CD4-positive, alpha-beta T cell treated with Interleukin-15 for 1 hour (primary cell): ENCODE results near the gene MTUS2.

Experiments
- DNase-seq: peaks from one replicate; pipeline ENCODE4 v3.0.0-alpha.2; 2020

Gene MTUS2

GRCh38 chr13:29464105-29464679 lies 644.1 kb downstream of the MTUS2 start:
- DNase-seq = no peak

- no peak for DNase-seq
Observed at GRCh38 chr13:29465741-29466293, 645.7 kb downstream of the MTUS2 start.

GRCh38 chr13:29471551-29471950 lies 651.4 kb downstream of the MTUS2 start:
- peak; percentile 31 for DNase-seq

- DNase-seq = no peak
Observed at GRCh38 chr13:29472332-29472961, 652.3 kb downstream of the MTUS2 start.

- no peak for DNase-seq
Observed at GRCh38 chr13:29473166-29473565, 653.0 kb downstream of the MTUS2 start.

DNA sequence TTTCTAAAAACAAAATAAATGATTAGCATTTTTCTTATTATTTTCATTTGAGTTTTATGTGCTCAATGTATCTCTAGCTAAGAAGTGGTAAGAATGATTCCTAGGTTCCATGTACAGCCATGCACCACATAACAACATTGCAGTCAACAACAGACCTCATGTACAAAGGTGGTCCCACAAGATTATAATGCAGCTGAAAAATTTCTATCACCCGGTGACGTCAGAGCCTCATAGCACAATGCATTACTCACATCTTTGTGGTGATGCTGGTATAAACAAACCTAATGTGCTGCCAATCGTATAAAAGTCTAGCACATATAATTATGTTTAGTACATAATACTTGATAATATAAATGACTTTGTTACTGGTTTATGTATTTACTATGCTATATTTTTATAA lies 654.9 kb downstream of the MTUS2 start:
- no peak for DNase-seq

- no peak for DNase-seq
Observed at GRCh38 chr13:29476046-29476445, 655.9 kb downstream of the MTUS2 start.

DNA sequence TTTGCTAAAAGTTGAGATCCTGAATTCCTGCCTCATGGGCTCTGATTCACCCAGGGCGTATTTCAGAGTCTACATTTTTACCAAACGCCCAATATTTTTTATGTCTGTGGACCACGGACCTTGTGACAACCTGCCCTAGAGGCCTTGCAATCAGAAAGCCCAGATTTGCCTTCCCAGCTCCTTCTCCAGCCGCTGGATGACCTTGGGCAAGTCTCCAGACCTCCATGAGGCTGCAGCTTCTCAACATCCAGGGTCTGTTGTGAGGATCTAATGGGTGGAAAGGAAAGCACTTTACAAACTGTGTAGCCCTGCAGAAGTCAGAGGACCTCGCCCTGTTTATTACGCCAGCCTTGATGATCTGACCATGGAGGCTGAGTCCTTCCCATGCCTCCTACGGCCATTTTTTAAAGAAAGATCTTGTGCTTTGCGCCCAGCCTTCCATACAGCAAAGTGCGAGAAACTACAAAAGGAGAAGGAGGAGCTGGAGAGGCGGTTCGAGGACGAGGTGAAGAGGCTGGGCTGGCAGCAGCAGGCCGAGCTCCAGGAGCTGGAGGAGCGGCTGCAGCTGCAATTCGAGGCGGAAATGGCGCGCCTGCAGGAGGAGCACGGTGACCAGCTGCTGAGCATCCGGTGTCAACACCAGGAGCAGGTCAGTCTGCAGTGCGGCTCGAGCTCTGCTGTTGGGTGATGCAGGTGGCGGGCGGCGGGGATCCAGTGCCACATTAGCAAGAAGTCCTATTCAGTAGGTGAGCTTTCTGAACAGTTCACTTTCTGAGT lies 659.8 kb downstream of the MTUS2 start:
- no peak for DNase-seq

GRCh38 chr13:29480893-29481525 lies 660.9 kb downstream of the MTUS2 start:
- no peak for DNase-seq

- DNase-seq = no peak
Observed at GRCh38 chr13:29481603-29482002, 661.5 kb downstream of the MTUS2 start.

DNA sequence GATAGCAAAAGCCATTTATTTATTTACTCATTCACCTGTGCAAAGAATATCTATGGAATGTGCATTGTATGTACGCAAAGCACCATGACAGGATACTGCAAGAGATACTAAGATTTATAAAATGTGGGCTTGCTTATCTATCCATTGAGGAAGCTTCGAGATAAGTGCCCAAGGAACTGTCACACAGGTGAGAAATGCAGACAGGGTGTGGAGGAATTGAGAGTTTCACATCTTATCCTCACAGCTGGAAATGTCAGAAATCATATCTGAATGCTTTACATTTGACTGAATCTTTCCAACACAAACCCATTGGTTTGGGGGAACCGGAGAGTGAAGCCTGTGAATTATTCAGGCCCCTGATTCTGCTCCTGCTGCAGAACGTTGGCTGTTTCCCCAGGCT lies 662.4 kb downstream of the MTUS2 start:
- DNase-seq = no peak

DNA sequence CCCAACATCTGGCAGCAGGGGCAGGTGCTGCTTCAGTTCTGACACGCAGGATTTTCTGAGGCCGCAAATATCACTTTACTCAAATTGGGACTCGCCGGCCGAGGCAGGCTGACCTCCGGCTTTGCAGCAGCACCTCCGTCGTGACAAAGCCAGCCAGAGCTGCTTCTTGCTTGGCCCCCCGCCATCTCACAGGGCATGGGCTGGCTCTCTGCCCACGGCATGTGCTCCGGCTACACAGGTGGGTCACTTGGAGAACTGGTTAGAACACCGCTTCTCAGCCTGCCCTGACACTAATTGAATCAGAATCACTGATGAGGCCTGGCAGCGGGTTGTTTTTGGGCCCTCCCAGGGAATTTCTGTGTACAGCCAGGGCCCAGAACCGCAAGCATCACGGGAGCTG lies 663.1 kb downstream of the MTUS2 start:
- no peak for DNase-seq

DNA sequence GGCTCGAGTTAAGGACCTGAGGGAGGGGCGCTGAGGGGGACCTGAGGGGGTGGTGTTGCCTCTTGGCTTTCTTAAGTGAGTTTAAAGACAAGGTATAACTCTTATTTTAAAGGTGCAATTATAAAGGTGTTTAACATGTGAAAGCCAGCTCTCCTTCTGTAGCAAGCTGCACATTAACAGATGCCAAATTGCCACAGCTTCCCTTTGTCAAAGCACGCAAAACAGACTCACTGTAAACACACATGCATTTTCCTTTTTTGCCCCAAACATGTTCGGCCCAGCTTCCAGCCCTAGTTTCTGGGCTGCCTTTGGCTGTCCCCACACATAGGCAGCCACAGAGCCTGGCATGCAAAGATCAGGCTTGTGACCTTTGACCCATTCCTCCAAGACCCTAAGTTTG lies 663.5 kb downstream of the MTUS2 start:
- no peak for DNase-seq

- DNase-seq = no peak
Observed at GRCh38 chr13:29484236-29484635, 664.1 kb downstream of the MTUS2 start.

DNA sequence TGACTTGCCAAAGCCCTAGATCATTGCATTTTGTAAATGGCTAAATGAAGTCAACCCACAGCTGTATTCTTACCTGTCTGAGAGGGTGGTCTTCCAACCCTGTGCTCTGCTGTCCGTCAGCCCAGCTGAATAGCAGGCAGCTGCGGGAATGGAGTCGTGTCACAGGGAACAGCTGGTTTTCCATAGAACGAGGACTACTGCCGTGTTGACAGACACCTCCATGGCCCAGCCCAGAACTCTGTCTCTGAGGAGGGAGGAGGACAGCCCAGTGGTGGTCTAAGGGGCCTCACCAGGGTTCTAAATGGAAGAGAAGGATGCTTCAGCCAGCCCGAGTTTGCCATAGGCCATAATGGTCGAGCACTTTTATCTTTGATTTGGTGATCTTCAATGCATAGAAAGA lies 664.7 kb downstream of the MTUS2 start:
- DNase-seq = no peak

DNA sequence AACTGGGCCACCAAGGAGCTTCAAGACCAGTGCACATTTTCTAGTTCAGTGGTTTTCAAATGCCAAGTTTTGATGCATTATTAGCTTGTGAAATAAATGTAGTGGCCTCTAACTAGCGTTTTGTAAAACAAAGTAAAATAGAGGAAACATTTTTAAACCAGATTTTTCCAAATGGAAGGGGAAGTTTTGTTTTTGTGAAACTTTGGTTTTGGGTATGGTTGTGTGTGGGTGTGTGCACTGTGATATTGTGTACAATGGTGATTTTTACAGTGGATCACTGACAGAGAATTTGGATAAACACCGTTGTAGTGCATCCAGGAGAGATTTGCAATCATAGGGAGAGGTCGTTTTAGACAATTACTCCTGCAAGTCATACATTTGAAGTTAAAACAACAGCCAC lies 666.4 kb downstream of the MTUS2 start:
- no peak for DNase-seq

DNA sequence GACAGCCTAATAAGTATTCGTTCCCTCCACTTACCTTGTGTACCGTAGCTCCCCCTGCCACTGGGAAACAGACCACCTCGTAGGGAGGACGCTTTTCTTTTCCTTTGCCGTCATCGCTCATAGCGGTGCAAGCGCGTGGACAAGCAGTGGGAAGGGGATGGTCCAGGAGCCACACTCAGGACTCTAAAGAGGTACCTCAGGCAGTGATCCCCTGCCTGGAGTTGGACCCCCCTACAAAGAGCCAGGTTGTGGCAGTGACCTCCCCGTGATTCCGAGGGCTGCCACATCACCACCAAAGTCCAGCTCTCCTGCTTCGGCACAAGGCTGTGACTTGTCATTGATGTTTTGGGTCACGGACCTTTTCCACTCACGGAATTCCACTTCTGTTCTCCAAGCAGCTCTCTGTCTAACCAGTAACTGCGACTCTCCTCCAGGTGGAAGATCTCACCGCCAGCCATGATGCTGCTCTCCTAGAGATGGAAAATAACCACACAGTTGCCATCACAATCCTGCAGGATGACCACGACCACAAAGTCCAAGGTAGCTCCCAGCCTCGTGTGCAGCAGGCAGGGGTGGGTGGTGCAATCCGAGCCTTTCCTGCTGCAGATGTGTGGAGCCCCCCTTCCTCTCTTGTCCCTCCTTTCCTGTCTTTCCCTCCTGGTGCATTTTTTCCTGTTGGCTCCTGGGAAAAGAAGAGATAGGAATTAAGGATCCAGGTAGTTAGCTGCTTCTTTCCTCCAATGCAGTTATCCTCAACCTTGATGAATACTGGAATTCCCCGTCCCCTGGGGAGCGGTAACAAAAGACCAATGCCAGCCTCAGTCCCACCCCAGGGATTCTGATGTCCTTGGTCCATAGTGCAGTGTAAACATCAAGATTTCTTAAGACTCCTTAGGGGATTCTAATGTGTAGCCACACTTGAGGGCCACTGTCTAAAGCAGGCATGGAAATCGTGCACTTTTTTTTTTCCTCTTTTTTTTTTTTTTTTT lies 667.6 kb downstream of the MTUS2 start:
- no peak for DNase-seq

- no peak for DNase-seq
Observed at GRCh38 chr13:29489650-29490560, 669.8 kb downstream of the MTUS2 start.

- DNase-seq = no peak
Observed at GRCh38 chr13:29490561-29490885, 670.4 kb downstream of the MTUS2 start.

GRCh38 chr13:29491248-29491647 lies 671.1 kb downstream of the MTUS2 start:
- no peak for DNase-seq

DNA sequence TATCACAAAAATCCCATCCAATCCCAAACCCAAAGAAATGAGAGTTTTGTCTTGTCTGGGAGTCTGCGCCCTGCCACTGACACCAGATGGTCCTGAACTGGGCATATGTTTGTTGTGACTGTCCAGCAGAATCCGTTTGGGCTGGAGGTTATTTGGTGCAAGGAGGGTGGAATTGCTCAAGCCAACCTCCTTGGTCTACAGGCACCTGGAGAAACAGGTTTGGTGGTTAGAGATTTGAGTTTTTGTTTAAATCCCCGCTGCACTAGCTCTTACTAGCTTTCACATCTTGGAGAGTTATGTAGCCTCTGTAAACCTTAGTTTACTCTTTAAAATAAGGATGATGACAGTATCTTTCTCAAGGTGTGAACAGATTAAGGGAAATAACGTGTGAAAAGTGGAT lies 673.7 kb downstream of the MTUS2 start:
- no peak for DNase-seq
